Measurements from ENCODE around the gene HIVEP3.

The HIVEP3 gene

GRCh38 chr1:41537788-41538351, 380.9 kb downstream of the HIVEP3 start:
- no peak overlapping the region for H3K4me3 Mint-ChIP-seq
- H3K4me1 Mint-ChIP-seq: no peaks in the 10 kb centered on the region
- DNase-seq (no peak), ATAC-seq (no peak)
- no peaks in the 10 kb centered on the region for H3K27me3 Mint-ChIP-seq
- H3K9me3 Mint-ChIP-seq: no peaks in the 10 kb centered on the region
- peak overlapping the region in 1 of 2 donors; percentile 19 for H3K27ac Mint-ChIP-seq

DNA sequence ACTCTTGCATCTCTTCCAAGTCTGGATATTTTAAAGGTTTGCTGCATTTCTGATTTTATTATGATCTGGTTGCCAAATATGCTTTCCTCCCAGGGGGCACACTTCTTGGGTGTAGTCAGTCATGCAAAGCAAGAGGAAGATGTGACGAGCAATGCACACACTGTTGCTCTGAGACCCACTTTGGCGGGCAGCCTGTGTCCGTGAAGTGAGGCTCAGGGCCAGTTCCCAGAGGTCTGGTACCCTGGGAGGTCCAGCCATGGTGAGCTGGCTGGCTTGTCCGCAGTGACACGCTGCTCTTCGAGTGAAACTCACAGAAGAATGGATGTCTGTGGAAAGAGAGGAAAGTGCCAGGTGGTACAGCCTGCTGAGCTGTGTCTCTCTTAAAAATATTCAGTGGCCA, 381.5 kb downstream of the HIVEP3 start:
- Mint-ChIP-seq H3K27me3 (no peaks in the 10 kb centered on the region), H3K27ac (no peak overlapping the region), H3K4me3 (no peak overlapping the region), H3K4me1 (no peaks in the 10 kb centered on the region), H3K9me3 (no peaks in the 10 kb centered on the region)
- ATAC-seq (no peak), DNase-seq (no peak)

DNA sequence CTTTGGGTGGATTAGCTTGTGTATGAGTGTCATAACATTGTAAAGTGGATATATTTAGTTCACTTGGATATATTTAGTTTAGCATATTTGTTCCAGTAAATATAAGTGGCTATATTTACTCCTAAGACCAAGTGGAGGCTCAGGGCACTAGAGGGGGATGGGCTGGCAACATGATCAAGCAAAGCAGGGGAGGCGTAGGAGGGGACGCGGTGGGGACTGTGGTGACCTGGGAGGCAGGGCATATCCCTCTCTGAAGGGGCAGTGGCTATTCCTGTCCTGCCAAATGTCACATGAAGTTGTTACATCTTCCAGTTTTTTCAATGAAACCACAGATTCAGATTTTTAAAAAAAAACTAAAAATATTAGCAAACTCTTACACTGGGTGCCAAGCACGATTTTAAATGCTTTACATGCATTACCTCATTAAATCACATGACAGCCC, 382.3 kb downstream of the HIVEP3 start:
- H3K27me3 Mint-ChIP-seq: no peaks in the 10 kb centered on the region
- H3K9me3 Mint-ChIP-seq: no peaks in the 10 kb centered on the region
- ATAC-seq: no peak
- no peak for DNase-seq
- no peak overlapping the region for H3K27ac Mint-ChIP-seq
- no peaks in the 10 kb centered on the region for H3K4me1 Mint-ChIP-seq
- H3K4me3 Mint-ChIP-seq: no peak overlapping the region

GRCh38 chr1:41535716-41536115, 383.0 kb downstream of the HIVEP3 start:
- Mint-ChIP-seq H3K4me3 (no peak overlapping the region), H3K27ac (peak overlapping the region in 1 of 2 donors; percentile 64), H3K4me1 (no peaks in the 10 kb centered on the region), H3K27me3 (no peaks in the 10 kb centered on the region), H3K9me3 (no peaks in the 10 kb centered on the region)
- ATAC-seq: no peak
- no peak for DNase-seq

- Mint-ChIP-seq H3K27me3 (no peaks in the 10 kb centered on the region), H3K4me3 (no peak overlapping the region), H3K4me1 (no peaks in the 10 kb centered on the region), H3K9me3 (no peaks in the 10 kb centered on the region), H3K27ac (peak overlapping the region in 1 of 2 donors; percentile 64)
- DNase-seq (no peak), ATAC-seq (no peak)
Observed at GRCh38 chr1:41535276-41535675, 383.4 kb downstream of the HIVEP3 start.

- Mint-ChIP-seq H3K4me3 (no peak overlapping the region), H3K4me1 (no peaks in the 10 kb centered on the region), H3K27ac (peak overlapping the region; percentile 4 to 54), H3K9me3 (peaks cover 7 to 8% of the 10 kb centered on the region in 2 donors), H3K27me3 (no peaks in the 10 kb centered on the region)
- DNase-seq (no peak), ATAC-seq (no peak)
Observed at GRCh38 chr1:41534181-41535076, 384.3 kb downstream of the HIVEP3 start.

GRCh38 chr1:41533731-41534080, 385.0 kb downstream of the HIVEP3 start:
- no peaks in the 10 kb centered on the region for H3K27me3 Mint-ChIP-seq

GRCh38 chr1:41533016-41533730, 385.5 kb downstream of the HIVEP3 start:
- peaks cover 13 to 14% of the 10 kb centered on the region in 2 donors for H3K9me3 Mint-ChIP-seq
- no peak for DNase-seq
- peak overlapping the region in 1 of 2 donors; percentile 61 for H3K27ac Mint-ChIP-seq
- no peaks in the 10 kb centered on the region for H3K27me3 Mint-ChIP-seq
- ATAC-seq: no peak
- no peak overlapping the region for H3K4me3 Mint-ChIP-seq
- H3K4me1 Mint-ChIP-seq: no peaks in the 10 kb centered on the region

More at GRCh38 chr1:41533731-41534080, 385.0 kb downstream of the HIVEP3 start:
- H3K27ac Mint-ChIP-seq: peak overlapping the region in 1 of 2 donors; percentile 4
- no peaks in the 10 kb centered on the region for H3K4me1 Mint-ChIP-seq
- no peak for ATAC-seq
- H3K4me3 Mint-ChIP-seq: no peak overlapping the region
- DNase-seq: no peak
- peaks cover 12 to 13% of the 10 kb centered on the region in 2 donors for H3K9me3 Mint-ChIP-seq

- Mint-ChIP-seq H3K4me3 (no peak overlapping the region), H3K27ac (peak overlapping the region; percentile 15 to 61), H3K27me3 (no peaks in the 10 kb centered on the region), H3K4me1 (no peaks in the 10 kb centered on the region), H3K9me3 (peaks cover 15 to 20% of the 10 kb centered on the region in 2 donors)
- DNase-seq (no peak), ATAC-seq (no peak)
Observed at GRCh38 chr1:41532206-41532975, 386.3 kb downstream of the HIVEP3 start.

- DNase-seq: no peak
- Mint-ChIP-seq H3K4me1 (no peaks in the 10 kb centered on the region), H3K27me3 (no peaks in the 10 kb centered on the region), H3K27ac (peak overlapping the region in 1 of 2 donors; percentile 91), H3K9me3 (peaks cover 21 to 26% of the 10 kb centered on the region in 2 donors), H3K4me3 (no peak overlapping the region)
- ATAC-seq: no peak
Observed at GRCh38 chr1:41530411-41530810, 388.3 kb downstream of the HIVEP3 start.

GRCh38 chr1:41529621-41530395, 388.9 kb downstream of the HIVEP3 start:
- DNase-seq: no peak
- H3K9me3 Mint-ChIP-seq: peaks cover 21 to 26% of the 10 kb centered on the region in 2 donors
- H3K4me3 Mint-ChIP-seq: no peak overlapping the region
- peak overlapping the region in 1 of 2 donors; percentile 91 for H3K27ac Mint-ChIP-seq
- ATAC-seq: no peak
- H3K4me1 Mint-ChIP-seq: no peaks in the 10 kb centered on the region
- no peaks in the 10 kb centered on the region for H3K27me3 Mint-ChIP-seq

- Mint-ChIP-seq H3K4me3 (no peak overlapping the region), H3K9me3 (peaks cover 21 to 26% of the 10 kb centered on the region in 2 donors), H3K27ac (no peak overlapping the region), H3K4me1 (no peaks in the 10 kb centered on the region), H3K27me3 (no peaks in the 10 kb centered on the region)
- ATAC-seq: no peak
- no peak for DNase-seq
Observed at GRCh38 chr1:41528726-41529605, 389.8 kb downstream of the HIVEP3 start.

DNA sequence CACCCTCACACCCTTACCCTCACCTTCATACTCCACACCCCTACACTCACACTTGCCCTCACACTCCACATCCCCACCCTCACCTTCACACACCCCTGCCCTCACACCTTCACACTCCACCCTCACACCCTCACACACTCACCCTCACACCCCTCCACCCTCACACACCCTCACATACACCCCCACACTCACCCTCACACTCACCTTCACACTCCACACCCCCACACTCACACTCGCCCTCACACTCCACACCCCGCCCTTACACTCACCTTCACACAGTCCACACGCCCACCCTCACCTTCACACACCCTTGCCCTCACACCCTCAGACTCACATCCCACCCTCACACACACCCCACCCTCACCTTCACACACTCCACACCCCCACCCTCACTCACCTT, 390.6 kb downstream of the HIVEP3 start:
- Mint-ChIP-seq H3K4me3 (no peak overlapping the region), H3K4me1 (no peaks in the 10 kb centered on the region), H3K27me3 (no peaks in the 10 kb centered on the region), H3K9me3 (peaks cover 21 to 26% of the 10 kb centered on the region in 2 donors), H3K27ac (peak overlapping the region in 1 of 2 donors; percentile 19)
- ATAC-seq: peak; percentile 46
- no peak for DNase-seq
